Stomach smooth muscle (tissue), 2 donors: ENCODE results near the gene HIGD1A.

Experiments
- H3K27ac ChIP-seq: one replicate; pipeline ENCODE4 v1.7.0; 2013; ENCODE audit warnings: mild to moderate bottlenecking, low read length, inconsistent platforms
- H3K27me3 ChIP-seq, 2 donors: one replicate each; pipeline ENCODE4 v1.7.0; 2013; ENCODE audit warnings: low read length in 2 of 2; ENCODE audit not compliant: insufficient read depth in 2 of 2, control insufficient read depth in 1 of 2
- H3K36me3 ChIP-seq, 2 donors: one replicate each; pipeline ENCODE4 v1.7.0; 2013; ENCODE audit warnings: low read length in 2 of 2; ENCODE audit not compliant: control insufficient read depth in 2 of 2, insufficient read depth in 2 of 2
- H3K4me1 ChIP-seq: one replicate; pipeline ENCODE4 v1.7.0; 2013; ENCODE audit warnings: low read length; ENCODE audit not compliant: control insufficient read depth, insufficient read depth
- H3K4me3 ChIP-seq, 2 donors: one replicate each; pipeline ENCODE4 v1.7.0; 2013; ENCODE audit warnings: low read length in 2 of 2
- H3K9ac ChIP-seq, 2 donors: one replicate each; pipeline ENCODE4 v1.7.0; 2013; ENCODE audit warnings: low read length in 2 of 2, mild to moderate bottlenecking in 1 of 2
- H3K9me3 ChIP-seq, 2 donors: one replicate each; pipeline ENCODE4 v1.7.0; 2013; ENCODE audit warnings: low read length in 2 of 2; ENCODE audit not compliant: control insufficient read depth in 2 of 2
- donor health status: healthy.
- donor health status: Pancreatic carcinoma.

The HIGD1A gene

GRCh38 chr3:42733501-42734262, 70.6 kb downstream of the HIGD1A start:
- Histone ChIP-seq H3K9me3 (no peaks in the 10 kb centered on the region), H3K36me3 (no peaks in the 10 kb centered on the region), H3K27me3 (no peaks in the 10 kb centered on the region), H3K27ac (no peak overlapping the region), H3K4me3 (no peak overlapping the region), H3K9ac (no peak overlapping the region), H3K4me1 (no peaks in the 10 kb centered on the region)
